Stimulated activated CD8-positive, alpha-beta memory T cell treated with anti-CD3 and anti-CD28 coated beads, Interleukin-15, amount 100 ng/mL, for 1 hour (primary cell): ENCODE data around the gene PCDHGB1.
A peak's percentile ranks its signal among the peaks of the same experiment; 100 is the strongest.
"Not testable (repeated sequence)": the region's sequence is repeated elsewhere in the genome, so short reads cannot be mapped to it uniquely, and the experiment has no call there.

Source experiments
- DNase-seq: peaks from one replicate; pipeline ENCODE4 v3.0.0-alpha.2; 2020; ENCODE audit warnings: low read depth

Gene PCDHGB1

GRCh38 chr5:141346017-141346416, 3.9 kb upstream of the PCDHGB1 start:
- not testable (repeated sequence) for DNase-seq

- no peak for DNase-seq
Measured at GRCh38 chr5:141351591-141351990, 1.7 kb downstream of the PCDHGB1 start.

- no peak for DNase-seq
Measured at GRCh38 chr5:141354900-141355469, 5.1 kb downstream of the PCDHGB1 start, which contains the start of gene PCDHGA4. Gene PCDHGA4, plus strand, starts transcription at chr5:141355021. Its CDS starts 87 bp downstream, at chr5:141355108.

- no peak for DNase-seq
Measured at GRCh38 chr5:141355641-141356040, 5.7 kb downstream of the PCDHGB1 start.

- no peak for DNase-seq
Measured at GRCh38 chr5:141356133-141356532, 6.2 kb downstream of the PCDHGB1 start.

GRCh38 chr5:141356950-141357349, 7.1 kb downstream of the PCDHGB1 start:
- no peak for DNase-seq

- DNase-seq = no peak
Measured at GRCh38 chr5:141359790-141360426, 10.0 kb downstream of the PCDHGB1 start, which contains the start of gene PCDHGB2. Gene PCDHGB2, plus strand, starts transcription at chr5:141359994. Its CDS starts 142 bp downstream, at chr5:141360136.

GRCh38 chr5:141360685-141361084, 10.8 kb downstream of the PCDHGB1 start:
- no peak for DNase-seq

GRCh38 chr5:141362719-141363118, 12.8 kb downstream of the PCDHGB1 start:
- DNase-seq = no peak

GRCh38 chr5:141363952-141364660, 14.2 kb downstream of the PCDHGB1 start, which contains the start of gene PCDHGA5:
Gene PCDHGA5, plus strand, starts transcription at chr5:141364162. Its CDS starts 169 bp downstream, at chr5:141364331.
- no peak for DNase-seq

- no peak for DNase-seq
Measured at GRCh38 chr5:141366016-141366896, 16.4 kb downstream of the PCDHGB1 start.

GRCh38 chr5:141369994-141370848, 20.3 kb downstream of the PCDHGB1 start, which contains the start of gene PCDHGB3:
Gene PCDHGB3, plus strand, starts transcription at chr5:141370242. Its CDS starts 153 bp downstream, at chr5:141370395.
- peak; percentile 11 for DNase-seq

- DNase-seq = no peak
Measured at GRCh38 chr5:141371572-141372475, 21.9 kb downstream of the PCDHGB1 start.

GRCh38 chr5:141373673-141374317, 23.9 kb downstream of the PCDHGB1 start, which contains the start of gene PCDHGA6:
Gene PCDHGA6, plus strand, starts transcription at chr5:141373891. Its CDS starts 193 bp downstream, at chr5:141374084.
- no peak for DNase-seq

GRCh38 chr5:141374627-141375026, 24.7 kb downstream of the PCDHGB1 start:
- no peak for DNase-seq

- DNase-seq = not testable (repeated sequence)
Measured at GRCh38 chr5:141375444-141376155, 25.7 kb downstream of the PCDHGB1 start.

- DNase-seq = no peak
Measured at GRCh38 chr5:141382469-141383294, 32.8 kb downstream of the PCDHGB1 start, which contains the start of gene PCDHGA7. Gene PCDHGA7, plus strand, starts transcription at chr5:141382742. Its CDS starts 158 bp downstream, at chr5:141382900.
